NCI-H1436 treated with DMSO at 0.1 percent for 48 hours (cell line): ENCODE measurements around the gene TCTN2.

Source experiments
- DNase-seq: peaks from one replicate; lab custom pipeline; 2025; lab: John Stamatoyannopoulos, UW

Gene TCTN2

GRCh38 chr12:123670882-123671728 is at the start of gene TCTN2:
Gene TCTN2, plus strand, starts transcription at chr12:123671113. Its CDS starts 128 bp downstream, at chr12:123671241.
- DNase-seq = peak; percentile 33

DNA sequence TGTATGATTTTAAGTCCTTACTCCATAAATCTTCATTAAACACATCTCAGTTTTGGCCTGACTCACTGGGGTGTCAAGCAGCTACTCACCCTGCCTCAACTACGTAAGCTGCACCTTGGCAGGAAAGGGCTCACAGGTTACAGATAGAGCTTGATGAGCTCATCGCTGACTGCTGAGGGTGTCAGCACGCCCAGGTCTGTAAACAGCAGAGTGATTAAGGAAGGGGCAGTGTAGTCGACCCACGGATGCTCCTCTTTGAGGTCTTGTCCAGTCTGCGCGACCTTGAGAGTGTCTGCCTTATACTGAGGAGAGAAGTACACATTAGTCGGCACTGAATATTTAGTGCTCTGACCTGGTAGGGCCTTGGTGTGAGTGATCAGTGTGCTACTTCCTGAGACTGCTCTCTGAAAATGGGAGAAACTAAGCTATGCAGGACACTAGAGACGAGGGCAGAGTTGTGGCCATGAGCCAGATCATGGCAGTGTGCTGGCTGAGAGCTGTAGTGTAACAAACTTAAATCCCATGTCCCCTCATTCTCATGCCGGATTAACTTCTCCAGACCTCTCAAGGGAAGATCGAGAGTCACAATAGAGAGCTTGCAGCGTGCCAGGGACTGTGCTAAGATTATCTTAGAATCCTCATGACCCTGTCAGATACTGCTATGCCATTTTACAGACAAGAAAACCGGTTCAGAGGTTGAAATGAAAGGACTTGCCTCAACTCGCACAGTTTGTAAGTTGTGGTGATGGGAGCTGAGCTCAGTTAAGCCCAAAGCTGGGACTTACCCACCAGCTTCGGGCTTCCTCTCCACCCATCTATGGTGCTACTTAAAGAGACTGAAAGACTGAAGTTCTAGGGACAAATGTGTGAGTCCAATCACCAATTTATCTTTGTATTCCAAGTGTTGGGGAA is 49.0 kb upstream of the TCTN2 start:
- DNase-seq = no peak

DNA sequence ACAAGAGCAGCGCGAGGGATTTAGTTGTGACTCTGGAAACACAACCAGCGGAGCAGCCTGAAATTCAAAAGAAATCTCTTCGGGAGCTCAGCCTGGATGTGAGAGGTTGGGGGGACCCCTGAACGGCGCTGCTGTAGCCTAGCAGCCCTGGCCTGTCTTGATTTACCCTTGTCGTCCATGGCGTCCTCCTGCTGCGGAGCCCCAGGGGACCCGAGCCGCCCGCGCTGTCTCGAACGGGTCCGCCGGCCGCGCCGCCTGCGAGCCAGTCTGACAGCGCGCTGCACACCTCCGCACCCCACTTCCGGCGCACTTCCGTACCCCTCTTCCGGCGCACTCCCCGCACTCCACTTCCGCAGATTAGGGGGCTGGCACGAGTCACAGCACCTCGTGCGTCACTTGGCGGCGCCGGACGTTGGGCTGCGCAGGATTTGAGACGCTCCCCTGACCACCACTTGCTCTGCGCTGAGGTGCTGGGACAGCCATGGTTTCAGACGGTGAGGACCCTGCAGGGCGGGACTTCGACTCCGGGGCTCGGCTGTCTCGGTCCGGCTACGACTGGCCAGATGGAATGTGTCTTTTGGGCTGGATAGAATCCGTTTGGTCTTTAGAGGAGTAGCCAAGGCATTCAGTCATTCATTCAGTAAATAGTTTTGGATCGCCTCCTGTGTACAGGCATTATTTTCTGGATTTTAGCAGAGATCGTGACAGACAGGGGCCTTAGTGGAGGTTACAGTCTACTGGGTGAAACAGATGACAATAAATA is 37.4 kb upstream of the TCTN2 start, which contains the start of the genes EIF2B1 and GTF2H3:
Gene EIF2B1 (minus strand): TSS at position 308 of the 763 bp plus-strand sequence. CDS start 129 bp downstream, at position 179.
Gene GTF2H3 (plus strand): TSS at position 451 of the 763 bp plus-strand sequence. CDS start 31 bp downstream, at position 482.
- peak; percentile 74 for DNase-seq

- DNase-seq = no peak
Observed at GRCh38 chr12:123634142-123634561, 36.8 kb upstream of the TCTN2 start.

GRCh38 chr12:123643911-123644310 is 27.0 kb upstream of the TCTN2 start:
- DNase-seq = no peak

DNA sequence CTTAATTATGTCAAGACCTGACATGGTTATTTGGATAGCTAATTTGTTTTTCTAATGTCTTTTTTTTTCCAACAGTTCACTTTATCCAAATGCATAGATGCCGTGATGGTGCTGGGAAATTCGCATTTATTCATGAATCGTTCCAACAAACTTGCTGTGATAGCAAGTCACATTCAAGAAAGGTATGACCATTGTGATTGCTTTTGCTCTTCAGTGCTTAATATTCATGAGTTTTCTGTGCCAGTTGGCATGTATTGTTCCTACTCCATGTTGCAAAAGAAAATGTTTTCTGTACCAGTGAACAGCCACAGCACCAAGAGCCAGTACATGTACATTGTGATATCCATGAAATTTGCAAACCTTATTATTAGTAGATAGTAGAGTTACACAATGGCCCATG is 25.5 kb upstream of the TCTN2 start:
- DNase-seq = no peak

DNA sequence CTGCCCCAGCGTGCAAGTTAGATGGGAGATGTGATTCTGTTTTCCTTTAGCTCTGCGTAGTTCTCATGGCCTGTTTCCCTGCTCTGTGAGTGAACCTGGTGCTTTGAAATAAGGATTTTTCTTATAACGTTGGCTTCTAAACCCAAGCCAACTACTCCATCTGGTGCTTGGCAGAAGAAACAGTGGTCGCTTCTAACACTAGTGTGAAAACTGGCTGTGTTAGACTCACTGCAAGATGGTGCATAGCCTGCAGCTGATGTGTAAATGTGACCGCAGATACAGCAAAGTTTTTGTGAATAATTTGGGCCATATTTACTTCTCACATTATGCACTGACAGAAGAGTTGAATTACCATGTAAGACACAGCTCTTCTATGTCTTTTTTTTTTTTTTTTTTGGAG is 25.0 kb upstream of the TCTN2 start:
- DNase-seq = no peak

DNA sequence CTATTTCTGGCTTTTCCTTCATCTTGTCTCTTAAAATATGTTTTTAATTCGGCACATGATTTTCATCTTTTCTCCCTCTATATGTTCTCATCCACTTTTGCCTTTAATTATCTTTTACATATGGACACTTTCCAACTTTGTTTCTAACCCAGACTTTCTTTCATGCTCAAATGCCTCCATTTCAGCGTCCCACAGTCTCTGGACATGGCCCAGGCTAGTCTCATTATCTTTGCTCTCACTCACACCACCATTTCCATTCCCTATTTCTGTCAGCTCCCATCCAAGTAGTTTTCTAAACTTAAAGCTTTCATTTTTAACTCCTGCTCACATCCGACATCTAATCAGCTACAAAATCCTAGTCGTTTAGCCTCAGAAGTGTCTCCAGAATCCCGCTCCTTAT is 22.5 kb upstream of the TCTN2 start:
- DNase-seq = no peak

GRCh38 chr12:123654129-123654701 is 16.7 kb upstream of the TCTN2 start:
- DNase-seq = no peak

GRCh38 chr12:123655420-123655819 is 15.5 kb upstream of the TCTN2 start:
- no peak for DNase-seq

DNA sequence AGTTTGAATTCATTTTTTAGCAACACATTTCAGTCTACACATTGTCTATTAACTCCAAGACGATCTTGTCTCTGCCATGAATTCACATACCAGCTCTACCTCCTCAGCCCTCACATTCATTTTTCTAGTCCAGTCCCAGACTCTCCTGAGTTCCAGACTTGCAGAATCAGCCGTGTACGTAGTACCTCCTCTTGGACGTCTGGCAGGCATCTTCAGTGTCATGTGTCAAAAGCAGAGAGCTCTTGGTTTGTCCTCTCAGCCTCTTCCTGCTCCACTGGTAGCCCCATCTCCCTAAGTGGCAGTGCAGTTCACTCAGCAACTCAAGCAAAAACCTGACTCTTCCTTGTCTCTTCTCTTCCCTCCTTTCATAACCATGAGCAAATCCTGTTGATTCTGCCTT is 14.5 kb upstream of the TCTN2 start:
- no peak for DNase-seq

DNA sequence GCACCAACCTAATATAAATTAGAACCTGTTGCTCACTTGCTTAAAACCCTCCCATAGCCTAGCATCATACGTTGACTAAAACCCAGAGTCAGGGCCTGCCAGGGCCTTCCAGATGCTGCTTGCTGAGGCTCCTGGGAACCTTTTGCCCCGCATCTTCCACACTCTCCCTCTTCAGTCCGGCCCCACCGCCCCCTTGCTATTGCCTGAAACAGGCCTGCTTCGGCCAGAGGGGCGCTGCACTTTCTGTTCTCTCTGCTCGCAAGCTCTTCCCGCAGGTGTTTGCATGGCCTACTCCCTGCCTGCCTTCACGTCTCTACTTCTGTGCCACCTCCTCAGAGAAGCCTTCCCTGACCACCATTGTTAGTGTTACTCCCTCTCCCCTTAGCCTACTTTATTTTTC is 13.7 kb upstream of the TCTN2 start:
- no peak for DNase-seq

DNA sequence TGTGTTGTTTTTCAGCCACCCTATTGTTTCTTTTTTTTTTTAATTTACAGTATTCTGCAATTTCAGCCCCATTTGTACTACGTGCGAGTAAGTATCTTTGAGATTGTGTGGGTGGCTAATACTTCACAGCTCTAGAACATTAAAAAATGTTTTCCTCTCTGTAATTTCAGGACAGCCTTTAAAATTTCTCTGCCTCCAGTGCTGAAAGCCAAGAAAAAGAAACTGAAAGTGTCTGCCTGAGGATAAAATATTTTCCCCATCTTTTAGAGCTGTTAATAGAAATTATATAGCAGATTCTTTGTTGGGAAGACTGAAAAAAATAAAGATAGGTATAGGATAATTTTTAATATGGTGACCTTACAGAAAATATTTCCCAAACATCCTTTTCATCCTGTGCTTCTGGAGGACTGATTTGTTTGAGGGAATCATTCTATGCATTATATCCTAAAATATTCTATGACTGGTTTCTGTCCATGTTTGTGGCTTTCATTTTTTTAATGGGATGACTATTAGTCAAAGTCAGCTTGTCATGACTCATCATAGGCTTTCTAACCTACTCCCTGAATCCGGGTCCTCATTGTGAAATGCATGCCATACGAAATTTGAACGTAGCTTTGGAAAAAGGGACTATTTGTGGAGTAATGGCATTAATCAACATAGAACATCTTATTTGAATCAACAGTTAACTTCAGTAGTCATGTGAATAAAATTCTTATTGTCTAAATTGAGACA is 10.8 kb upstream of the TCTN2 start:
- no peak for DNase-seq

GRCh38 chr12:123667771-123668170 is 3.1 kb upstream of the TCTN2 start:
- no peak for DNase-seq

DNA sequence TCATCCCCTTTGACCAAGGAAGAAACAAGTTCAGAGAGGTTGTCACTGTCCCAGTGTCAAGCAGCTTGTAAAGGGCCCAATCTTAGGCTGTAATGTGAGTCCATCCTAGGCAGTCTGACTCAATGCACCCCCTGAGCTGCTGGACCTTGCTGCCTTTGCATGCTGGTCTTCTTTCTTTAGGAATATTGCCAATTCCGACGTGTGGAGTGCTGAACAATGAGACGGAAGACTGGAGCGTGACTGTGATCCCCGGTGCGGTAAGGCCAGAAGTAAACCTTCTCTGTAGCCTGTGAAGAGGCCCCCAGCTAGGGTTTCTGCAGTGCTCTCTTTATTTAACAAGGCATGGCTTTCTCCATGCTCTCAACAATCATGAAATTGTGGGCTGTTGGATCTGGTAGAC is 963 bp downstream of the TCTN2 start:
- no peak for DNase-seq

- DNase-seq = no peak
Observed at GRCh38 chr12:123675436-123675835, 4.5 kb downstream of the TCTN2 start.

DNA sequence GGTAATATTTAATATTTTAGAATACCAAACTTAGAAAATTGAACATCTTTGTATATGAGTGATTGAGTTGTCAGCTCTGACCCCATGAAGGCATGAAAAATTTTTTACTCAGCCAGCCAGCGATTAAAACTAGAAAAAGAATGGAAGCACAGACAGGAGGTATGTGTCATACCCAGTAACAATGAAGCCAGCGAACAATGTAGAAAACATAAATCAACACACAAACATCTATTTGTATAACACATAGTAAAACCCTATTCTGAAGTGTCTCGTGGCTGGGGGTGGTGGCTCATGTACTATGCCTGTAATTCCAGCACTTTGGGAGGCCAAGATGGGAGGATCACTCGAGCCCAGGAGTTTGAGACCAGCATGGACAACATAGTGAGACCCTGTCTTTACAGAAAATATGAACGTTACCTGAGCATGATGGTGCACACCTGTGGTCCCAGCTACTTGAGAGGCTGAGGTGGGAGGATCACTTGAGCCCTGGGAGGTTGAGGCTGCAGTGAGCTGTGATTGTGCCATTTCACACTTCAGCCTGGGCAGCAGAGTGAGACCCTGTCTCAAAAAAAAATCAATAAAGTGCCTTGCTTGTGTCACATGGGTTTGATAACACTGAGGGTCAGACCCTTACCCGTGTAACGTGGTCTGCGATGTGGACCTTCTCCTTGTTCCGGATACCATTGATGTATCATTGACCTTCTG is 5.9 kb downstream of the TCTN2 start:
- no peak for DNase-seq

DNA sequence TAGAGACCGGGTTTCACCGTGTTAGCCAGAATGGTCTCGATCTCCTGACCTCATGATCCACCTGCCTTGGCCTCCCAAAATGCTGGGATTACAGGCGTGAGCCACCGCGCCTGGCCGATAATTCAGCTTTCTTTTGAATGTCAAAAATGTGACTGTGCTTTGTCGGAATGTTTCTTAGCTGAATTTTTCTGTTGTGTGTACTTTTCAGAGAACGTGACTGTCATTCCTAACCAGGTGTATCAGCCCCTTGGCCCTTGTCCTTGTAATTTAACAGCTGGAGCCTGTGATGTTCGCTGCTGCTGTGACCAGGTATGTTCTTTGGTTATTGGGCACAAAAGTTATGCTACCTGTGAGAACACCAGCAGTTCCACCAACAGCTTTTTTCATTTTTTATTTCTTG is 8.1 kb downstream of the TCTN2 start:
- no peak for DNase-seq

- no peak for DNase-seq
Observed at GRCh38 chr12:123681605-123682004, 10.7 kb downstream of the TCTN2 start.

DNA sequence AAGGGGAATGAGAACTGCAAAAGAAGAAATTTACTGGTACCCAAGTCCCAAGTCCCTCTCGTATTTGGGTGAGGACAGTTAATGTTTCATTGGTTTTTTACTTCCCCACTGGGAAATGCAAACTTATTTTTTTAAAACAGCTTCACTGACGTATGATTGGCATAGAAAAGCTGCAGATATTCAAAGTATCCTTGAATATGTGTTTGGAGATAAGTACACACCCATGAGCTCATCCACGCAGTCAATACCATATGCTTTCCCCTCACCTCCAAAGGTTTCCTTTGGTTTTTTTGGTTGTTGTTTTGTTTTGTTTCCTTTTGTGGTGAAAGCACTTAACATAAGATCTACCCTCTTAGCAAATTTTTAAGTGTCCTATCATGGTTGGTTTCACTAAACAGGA is 13.1 kb downstream of the TCTN2 start:
- no peak for DNase-seq
